Measurements from ENCODE around the gene MSI2.

Gene MSI2

DNA sequence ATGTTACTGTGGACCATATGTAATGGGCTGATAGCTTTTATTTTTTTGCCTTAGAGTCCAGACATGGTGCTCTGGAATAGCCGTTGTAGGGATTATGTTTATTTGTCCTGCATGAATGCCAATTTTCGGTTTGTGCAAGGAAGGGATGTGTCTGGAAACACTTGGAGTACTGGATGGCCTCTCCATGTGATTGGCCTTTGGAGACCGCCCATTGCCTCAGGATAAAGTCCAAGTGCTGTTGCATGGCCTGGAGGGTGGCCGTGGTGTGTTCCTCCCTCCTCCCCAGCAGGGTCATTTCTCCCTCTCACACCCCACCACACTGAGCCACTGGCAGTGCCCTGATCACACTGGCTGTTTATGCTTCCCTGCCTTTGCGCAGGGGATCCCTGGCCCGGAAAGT is 93.9 kb downstream of the MSI2 start:
- DNase-seq, result no peak

DNA sequence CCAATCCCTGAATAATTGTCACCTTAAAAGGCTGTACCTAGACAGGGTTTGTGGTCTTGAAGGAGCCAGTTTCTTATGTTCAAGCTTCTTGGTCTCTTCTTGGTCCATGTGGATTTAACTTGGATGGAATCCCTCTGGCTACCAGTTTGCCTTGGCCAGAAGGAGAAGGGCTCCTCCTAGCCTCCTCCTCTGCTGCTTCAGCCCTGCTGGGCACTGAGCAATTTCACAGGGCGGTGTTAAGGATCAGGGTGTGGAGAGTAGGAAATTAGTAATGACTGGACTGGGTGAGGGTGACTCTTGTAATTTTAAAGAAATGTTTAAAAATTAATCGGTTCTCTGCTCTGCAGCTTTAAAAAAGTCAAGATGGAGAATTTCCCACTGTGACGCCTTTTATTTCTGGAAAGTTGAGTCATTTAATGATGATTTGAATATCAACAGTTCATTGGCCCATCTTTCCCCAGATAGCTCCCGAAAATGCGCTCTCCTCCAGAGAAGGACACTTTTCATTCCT is 96.4 kb downstream of the MSI2 start:
- no peak for DNase-seq

DNA sequence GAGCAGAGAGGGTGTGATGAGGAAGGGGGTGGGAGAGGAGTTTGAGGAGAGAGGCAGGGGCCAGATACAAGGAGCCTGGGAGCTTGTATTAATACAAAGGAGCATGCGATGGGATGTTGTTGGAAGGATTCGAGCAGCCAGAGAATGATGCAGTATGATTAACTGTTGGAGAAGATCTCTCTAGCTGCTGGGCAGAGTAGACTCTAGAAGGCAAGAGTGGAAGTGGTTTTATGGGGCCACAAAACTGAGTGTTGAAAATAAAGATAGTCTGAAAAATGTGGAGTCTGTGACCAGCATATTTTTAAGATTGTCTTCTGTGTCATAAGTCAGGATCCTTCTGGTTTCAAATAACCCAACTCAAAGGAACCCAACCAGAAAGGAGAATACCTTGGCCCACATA is 98.3 kb downstream of the MSI2 start:
- no peak for DNase-seq

DNA sequence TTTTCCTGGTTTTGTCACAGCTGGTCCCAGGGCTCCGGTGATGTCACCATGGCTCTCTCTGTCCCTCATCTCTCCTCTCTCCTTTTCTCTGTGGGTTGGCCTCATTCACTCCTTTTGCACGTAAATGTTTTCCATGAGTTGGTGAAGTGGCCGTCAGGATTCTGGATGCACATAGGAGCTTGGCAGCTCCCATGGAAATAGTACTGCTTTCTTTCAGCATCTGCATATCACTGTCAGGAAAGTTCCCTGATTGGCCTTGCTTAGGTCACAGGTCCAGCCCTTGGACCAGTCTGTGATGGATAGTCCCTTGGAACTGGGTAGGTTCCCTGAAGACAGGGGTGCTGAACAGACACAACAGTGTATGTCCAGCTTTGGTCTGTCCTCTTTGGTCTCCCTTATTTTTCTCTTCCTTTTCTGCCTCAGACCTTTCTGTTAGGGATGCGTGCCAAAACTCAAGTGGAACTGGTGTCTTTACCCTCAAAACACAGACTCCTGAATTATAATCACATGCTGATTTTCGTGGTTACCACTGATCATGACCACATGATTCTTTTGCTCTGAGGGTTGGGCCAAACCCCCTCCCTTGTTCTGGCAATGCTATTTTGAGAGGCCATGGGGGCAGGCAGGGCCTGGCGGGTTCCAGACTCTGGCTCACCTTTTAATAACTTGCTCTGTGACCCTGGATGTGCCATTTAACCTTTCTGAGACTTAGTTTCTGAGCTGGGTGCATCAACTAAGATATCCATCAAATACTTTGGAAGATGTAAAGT is 99.0 kb downstream of the MSI2 start:
- no peak for DNase-seq

DNA sequence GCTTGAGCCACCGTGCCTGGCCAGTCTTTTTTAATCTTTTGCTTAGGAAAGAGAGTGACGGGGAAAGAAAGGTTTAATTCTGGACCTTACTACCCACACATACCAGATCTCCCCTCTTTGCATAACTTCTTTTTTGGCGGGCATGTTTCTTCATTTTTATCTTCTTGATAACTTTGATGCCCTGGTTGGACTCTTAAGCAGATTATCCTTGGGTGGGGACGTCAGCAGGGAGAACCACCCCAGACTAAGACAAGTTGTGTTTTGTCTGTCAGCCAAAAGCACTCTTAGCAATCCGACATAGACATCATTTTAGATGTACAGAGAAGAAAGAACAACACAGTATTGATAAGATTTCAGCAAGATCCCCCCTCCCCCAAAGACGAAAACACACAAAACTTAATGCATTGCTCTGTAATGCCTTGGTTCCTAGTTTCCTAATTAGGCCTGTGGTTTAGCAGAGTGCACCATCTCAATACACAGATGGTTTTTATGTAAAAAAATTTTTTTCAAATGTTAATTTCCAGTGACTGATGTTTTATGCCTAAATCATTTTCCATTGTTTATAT is 99.9 kb downstream of the MSI2 start:
- DNase-seq, result no peak

DNA sequence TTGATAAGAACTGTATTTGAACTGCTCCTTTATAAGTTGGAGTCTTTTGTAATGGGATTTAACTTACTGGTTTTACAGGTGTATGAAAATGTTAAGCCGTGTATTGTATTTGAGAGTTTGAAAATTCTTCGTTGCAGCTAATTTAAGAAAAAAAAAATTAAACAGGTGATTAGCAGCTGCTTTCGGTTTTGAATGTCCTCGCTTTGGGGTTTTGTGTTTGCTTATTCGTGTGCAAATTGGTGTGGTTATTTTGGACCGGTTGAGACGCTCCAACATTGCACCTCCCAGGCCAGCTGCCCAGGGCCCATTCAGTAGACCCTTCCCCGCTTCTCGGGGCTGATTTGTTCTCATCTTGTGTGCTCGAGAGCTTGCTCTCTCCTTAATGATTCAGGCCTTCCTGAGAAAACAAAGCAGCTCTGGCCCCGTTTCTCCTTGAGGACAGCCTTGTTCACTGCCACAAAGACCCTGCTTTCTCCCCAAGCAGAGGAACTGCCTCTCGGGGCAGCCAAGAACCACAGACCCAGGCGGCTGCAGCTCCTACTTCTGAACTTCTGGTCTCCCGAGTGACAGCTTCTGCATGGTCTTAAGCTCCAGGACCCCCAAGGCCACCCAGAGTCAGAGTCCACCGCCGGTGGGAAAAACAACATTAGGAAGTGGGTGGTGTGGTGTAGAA is 100.5 kb downstream of the MSI2 start:
- no peak for DNase-seq

DNA sequence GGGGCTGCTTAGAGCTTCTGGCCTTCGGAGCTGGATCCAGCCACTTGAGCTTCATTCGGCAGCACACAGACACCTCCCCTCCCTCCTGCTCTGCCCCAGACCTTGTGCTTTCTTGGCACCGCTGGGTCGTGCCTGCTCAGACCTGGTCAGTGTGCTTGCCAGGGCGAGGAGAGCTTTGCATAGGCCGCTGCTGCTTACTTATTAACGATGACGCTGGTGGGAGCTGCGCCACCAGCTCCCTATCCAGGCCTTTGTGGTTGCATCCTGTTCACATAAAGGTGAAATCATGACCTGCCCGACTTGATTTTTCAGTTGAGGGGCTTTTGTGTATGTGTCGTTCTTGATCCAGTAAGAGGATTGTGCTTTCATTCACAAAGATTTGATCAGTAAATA is 101.1 kb downstream of the MSI2 start:
- no peak for DNase-seq

DNA sequence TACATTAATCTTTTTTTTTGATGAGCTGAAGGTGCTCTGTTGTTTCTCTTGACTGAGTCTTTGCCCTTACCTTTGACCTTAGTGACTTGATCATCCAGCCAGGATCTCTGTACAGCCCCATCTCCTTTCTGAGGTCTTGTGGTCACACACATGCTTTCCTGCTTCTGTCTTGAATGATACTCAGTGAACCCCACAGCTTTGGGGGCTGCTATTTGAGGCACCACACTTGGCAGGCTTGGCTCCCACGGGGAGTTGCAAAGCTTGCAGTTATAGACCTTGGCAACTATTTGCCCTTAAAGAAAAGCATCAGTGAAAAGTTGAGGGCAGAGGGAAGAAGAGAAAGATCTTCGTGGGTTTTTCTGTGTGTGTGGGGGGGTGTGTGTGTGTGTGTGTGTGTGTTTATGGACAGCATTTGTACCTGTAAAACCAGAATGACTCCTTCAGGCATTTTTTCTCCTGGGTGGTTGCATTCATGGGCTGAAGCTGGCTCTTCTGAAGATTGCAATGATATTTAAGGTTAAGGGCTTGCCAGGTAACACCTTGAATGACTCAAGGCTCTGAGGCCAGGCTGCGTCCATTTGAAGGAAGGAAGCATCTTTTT is 101.6 kb downstream of the MSI2 start:
- no peak for DNase-seq

DNA sequence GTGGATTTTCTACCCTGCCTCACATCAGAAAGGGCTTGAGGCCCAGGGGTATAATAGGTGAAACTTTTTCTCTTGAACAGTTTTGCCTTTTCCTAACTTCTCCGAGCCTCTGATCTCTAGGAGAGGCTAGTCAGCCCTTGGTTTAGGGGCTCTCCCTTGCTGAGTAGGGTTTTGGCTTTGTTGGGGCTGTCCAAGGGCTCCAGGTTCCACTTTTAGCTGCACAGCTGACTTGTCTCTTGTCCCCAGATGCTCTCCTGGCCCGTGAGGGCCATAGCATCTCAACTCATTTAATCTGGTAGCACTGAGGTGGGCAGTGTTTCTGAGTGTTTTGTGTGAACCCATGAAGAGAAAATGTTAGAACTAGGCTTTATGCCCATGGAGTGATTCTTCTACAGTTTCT is 103.9 kb downstream of the MSI2 start:
- DNase-seq, result no peak

DNA sequence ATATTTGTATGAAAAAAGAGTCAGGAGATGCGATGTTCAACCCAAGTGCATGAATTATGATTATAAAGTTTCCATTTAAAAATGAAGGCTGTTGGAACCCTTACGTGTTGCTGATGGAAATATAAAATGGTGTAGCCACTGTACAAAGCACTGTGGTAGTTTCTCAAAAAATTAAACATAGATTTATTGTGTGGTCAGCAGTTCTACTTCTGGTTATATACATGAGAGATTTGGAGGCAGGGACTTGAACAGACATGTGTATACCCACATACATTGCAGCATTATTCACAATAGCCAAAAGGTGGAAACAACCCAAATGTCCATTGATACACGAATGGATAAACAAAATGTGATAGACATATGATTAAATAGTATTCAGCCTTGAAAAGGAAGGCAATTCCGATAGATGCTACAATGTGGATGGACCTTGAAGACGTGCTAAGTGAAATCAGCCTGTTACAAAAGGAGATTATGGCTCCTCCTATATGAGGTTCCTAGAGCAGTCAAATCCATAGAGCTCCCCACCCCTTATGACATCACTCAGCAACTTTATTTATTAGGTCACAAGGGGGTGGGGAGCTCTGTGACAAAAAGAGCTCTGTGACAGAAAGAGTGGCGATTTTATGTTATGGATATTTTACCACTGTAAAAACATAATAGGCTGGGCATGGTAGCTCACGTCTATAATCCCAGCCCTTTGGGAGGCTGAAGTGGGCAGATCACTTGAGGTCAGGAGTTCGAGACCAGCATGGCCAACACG is 106.7 kb downstream of the MSI2 start:
- no peak for DNase-seq

DNA sequence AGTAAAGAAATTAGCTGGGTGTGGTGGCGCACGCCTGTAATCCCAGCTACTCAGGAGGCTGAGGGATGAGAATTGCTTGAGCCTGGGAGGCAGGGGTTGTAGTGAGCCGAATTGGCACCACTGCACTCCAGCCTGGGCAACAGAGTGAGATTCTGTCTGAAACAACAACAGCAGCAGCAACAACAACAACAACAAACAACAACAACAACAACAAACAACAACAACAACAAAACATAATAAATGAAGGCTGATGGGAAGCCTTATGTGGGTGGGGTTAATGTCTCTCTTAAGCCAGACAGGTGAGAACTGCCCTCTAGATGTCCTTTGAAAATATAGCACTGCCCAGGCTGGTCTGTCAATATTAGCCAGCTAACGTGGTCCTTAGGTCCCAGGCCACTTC is 107.3 kb downstream of the MSI2 start:
- DNase-seq, result no peak

DNA sequence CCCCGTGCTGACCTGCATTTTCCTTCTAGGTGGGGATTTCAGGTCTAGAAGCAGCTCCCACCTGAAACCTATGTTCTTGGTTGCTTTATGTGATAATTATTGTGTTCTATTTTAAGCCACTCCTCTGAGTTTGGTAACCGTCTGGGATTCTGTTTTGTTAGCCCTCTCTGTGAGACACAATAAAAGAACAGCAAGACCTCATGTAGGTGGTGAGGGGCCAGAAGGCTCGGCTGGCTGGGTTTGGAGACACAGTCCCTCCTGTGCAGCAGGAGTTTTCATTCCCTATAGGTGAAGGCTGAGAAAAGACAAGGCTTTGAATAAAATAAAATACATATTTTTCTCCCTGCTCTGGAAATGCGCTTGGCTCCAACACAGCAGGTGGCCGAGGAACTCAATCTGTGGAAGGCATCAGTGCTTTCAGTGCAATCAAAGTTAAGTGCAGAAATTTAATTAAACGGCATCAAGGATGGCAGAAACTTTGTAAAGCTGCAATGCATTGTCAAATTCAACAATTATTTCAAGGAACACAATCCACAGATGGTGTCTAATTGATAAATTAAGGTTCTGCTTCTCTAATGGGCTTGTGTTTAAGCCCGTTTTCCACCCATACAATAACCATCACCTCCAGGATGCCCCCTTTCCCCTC is 107.8 kb downstream of the MSI2 start:
- no peak for DNase-seq

DNA sequence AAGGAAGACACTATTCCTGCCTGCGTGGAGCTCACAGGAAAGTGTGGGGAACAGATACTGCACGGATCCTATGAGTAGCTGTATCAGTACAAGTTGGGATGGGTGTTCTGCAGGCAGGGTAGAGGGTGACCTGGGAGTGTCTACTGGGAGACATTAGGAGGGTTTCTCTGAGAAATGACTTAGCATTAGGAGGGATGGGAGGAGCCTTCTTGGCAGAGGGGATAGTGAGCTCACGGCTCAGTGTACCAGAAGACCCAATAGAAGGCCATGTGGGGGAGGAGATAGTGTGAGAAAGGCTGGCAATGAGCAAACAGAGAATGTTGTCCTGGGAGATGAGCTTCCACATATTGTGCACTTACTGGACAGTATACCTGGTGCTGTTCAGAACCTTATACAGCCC is 109.1 kb downstream of the MSI2 start:
- DNase-seq, result no peak

DNA sequence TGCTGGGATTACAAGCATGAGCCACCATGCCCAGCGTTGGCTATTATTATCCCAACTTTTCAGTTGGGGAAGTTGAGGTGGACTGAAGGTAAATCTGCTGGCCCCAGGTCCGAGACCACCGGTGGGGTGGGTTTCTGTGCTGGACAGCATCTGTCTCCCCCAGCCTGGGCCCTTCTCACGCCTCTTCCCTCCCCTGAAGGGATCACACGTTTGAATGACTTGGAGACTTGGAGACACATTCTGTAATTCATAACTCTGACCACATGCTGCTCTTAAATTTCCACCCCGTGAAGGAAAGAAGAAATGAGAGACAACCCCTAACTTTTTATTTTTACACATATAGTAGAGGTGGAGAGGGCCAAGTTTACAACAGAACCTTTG is 109.8 kb downstream of the MSI2 start:
- no peak for DNase-seq

DNA sequence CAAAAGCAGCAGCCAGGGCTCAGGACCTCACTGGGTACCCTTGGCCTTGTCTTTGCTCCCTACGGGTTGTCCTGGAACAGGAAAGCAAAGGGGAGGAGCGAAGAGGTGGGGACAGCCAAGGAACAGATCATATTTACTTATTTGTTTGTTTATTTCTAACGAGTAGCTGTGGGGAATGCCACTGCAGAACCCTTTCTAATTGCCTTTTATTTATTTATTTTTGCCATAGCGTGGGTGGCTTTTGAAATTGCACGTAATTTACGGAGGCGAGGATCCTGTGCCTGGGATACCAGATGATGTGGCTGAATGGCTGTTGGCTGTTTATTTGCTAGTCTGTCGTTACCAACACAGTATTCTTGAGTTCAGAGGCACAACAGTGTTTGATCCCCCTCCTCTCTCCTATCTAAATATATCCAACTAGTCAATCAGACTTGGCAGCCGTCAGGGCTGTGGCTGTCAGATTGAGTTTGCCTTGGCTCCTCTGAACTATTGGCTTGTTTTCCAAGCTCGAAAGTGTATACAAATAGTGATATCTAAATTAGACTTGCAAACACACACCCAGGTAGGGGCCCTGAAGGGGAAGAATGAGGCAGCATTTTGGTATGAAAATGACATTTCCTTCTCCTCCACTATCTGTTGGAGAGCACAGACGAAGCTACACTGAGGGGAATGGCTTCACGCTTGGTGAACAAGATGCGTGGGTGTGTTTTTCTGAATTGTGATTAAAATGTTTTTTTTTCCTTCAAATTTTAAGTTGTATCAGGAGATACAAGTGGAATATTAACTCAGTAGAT is 110.4 kb downstream of the MSI2 start:
- DNase-seq, result no peak

DNA sequence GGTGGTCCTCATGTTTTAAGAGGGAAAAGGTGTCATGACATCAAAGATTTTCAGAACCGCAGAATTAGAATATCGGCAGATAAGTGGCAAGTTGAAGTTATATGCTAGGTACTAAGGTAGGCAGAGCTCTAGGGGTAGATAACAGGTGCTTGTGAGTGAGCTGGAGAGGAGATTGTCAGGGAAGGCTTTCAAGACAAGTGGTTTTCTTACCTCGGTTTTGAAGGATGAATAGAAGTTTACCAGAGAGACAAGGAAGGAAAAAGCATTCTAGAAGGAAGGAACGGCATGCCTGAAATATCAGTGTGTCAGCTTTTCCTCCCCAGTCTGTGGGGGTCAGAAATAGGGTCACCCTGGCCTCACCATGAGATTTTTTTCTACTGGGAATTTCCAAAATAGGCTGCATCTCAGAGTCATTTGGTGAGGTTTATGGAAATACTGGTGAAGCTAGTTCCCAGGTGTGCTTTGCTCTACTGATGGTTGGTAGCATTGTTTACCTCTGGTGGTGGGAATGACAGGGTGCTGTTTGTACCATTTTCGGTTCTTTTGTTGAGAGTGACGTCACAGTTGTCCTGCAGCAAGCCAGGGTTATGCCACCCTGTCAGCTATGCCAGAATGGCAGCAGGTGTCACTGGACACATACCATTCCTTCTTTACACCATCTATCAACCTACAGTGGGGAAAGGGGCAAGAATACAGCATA is 112.5 kb downstream of the MSI2 start:
- DNase-seq, result no peak

DNA sequence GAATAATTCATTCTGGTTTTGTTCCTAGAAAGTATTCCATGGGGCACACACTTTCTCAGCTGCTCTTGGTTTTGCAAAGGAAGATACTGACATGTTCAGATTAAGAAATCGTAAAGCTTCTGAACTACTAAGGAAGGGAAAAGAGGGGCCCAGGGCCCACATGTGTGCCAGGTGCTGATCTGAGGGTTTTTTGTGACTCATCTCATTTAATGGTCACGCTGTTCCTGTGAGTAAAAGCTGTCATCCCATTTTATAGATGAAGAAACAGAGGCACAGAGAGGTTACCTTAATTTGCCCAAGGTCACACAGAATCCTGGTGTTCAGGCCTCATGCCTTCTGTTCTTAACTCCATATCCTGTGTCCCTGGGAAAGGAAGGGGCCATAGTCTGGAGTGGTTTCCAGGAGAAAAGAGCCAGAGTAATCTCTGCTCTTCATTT is 113.2 kb downstream of the MSI2 start:
- no peak for DNase-seq

DNA sequence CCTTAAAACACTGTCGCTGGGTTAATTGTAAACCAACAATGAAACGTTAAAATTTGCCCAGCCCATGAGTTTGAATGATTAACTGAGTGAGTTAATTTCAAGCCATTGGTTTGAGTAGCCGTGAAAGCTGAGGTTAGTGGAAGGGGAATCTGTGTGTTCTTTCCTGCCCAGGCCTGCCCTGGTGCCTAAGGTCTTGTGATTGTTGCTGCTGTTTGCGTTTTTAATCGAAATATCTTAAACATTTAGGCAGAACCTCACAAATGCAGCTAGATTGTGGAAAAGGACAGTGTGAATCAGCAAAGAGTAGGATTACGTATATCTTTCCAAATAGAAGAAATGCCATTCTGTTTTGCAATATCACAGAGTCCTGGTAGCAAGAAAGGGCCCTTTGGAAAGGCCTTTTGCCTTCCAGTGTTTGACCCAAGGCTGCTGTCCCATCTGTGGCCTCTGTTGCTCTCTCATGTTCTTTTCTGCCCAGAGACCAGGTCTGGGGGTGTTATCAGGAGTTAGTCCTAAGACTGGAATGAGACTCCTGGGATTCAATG is 113.8 kb downstream of the MSI2 start:
- no peak for DNase-seq

DNA sequence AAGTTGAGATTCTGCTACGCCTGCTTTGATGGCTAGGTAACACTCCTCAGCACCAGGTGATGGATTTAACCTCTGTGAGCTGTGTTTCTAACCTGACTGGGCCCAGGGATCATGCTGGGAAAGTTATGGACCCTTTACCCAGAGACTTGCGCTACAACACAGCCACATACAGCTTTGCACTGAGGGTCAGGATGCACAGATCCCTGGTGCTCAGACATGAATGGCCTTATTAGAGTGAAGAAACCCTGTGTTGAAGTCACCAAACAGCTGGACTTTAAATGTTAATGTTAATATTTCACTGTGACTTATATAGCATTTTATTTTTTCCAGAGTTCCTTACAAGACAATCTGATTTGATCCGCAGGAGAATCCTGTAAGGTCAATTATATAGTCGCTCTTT is 114.3 kb downstream of the MSI2 start:
- DNase-seq, result no peak

DNA sequence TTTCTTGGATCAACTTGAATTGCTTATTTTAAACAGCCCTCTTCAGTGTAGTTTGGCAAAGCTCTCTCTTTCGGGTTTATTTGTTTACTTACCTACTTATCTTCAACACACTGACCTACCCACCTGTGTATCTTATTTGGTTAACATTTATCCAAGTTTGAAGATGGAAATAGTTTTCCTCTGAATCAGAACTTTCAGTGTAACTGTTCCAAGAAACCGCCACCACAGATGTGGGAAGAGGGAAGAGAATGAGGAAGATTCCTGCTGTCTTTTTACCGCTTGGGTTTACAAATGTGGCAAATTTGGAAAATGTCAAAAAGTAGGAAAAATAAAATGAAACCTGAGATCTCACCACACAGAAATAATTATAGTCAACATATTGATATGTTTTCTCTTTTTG is 115.8 kb downstream of the MSI2 start:
- DNase-seq, result no peak

DNA sequence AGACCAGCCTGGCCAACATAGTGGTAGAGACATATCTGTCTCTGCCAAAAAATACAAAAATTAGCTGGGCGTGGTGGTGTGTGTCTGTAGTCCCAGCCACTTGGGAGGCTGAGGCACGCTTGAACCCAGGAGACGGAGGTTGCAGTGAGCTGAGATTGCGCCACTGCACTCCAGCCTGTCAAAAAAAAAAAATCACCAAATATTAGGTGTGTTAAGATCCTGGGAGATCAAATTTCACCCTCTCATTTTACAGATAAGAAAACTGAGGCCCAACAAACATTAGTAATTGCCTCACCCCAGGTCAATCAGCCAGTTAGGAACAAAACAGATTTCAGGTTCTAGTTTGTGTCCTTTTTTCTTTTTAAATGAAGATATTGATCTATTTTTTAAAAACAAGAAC is 116.7 kb downstream of the MSI2 start:
- DNase-seq, result no peak

Measured in stimulated activated CD4-positive, alpha-beta T cell treated with anti-CD3 and anti-CD28 coated beads, Interleukin-15, amount 100 ng/mL, for 24 hours (primary cell).